AG09309 (cell line): ENCODE measurements around the gene SPON2.

ENCODE experiments used
- DNase-seq: peaks from one replicate; pipeline ENCODE4 v3.0.0-alpha.2; 2010; ENCODE audit warnings: low read depth
- H3K4me3 ChIP-seq: 2 replicates; pipeline ENCODE4 v1.5.1; 2011; ENCODE audit warnings: mild to moderate bottlenecking, low read depth, low read length, moderate library complexity; ENCODE audit not compliant: control insufficient read depth
- CTCF ChIP-seq: IDR thresholded peaks from 2 replicates; pipeline ENCODE4 v1.5.1; 2011; ENCODE audit warnings: mild to moderate bottlenecking, low read depth, low read length, inconsistent platforms; ENCODE audit not compliant: insufficient read depth, control insufficient read depth; ENCODE audit errors: missing control alignments

SPON2 gene

GRCh38 chr4:1172228-1172851, at the start of gene SPON2:
TSS of gene SPON2 (minus strand) at chr4:1172583.
- peak within 1 kb of the TSS; percentile 28 for H3K4me3 ChIP-seq
- no peak for DNase-seq
- TF ChIP-seq CTCF, result no peak

- H3K4me3 ChIP-seq, result no peak overlapping the region
- no peak for DNase-seq
- TF ChIP-seq CTCF, result no peak
These were observed 48.9 kb upstream of the SPON2 start for GRCh38 chr4:1221155-1221870.

- no peak for DNase-seq
- H3K4me3 ChIP-seq, result no peak overlapping the region
- TF ChIP-seq CTCF, result no peak
These were observed 48.2 kb upstream of the SPON2 start for GRCh38 chr4:1220566-1220965.

- H3K4me3 ChIP-seq, result no peak overlapping the region
- no peak for TF ChIP-seq CTCF
- DNase-seq, result no peak
These were observed 47.2 kb upstream of the SPON2 start for GRCh38 chr4:1219566-1219950.

- no peak for TF ChIP-seq CTCF
- no peak for DNase-seq
- H3K4me3 ChIP-seq, result no peak overlapping the region
These were observed 46.5 kb upstream of the SPON2 start for GRCh38 chr4:1218634-1219565.

GRCh38 chr4:1217366-1217765, 45.0 kb upstream of the SPON2 start:
- no peak overlapping the region for H3K4me3 ChIP-seq
- no peak for DNase-seq
- TF ChIP-seq CTCF, result no peak
